NB4 (cell line): Measurements from ENCODE around the gene TRERF1.

Source experiments
- DNase-seq: peaks from one replicate; pipeline ENCODE4 v3.0.0; 2010; ENCODE audit warnings: low read depth
- H3K4me3 ChIP-seq: one replicate; pipeline ENCODE4 v1.5.1; 2011; ENCODE audit warnings: mild to moderate bottlenecking, low read depth, low read length, moderate library complexity
- CTCF ChIP-seq: IDR thresholded peaks from one replicate; pipeline ENCODE4 v1.5.1; 2012; ENCODE audit warnings: low read depth, low read length
- MAX ChIP-seq: IDR thresholded peaks from 2 replicates; pipeline ENCODE4 v1.6.1; 2011; ENCODE audit warnings: low read depth, low read length
- MYC ChIP-seq: IDR thresholded peaks from 2 replicates; pipeline ENCODE4 v1.6.1; 2011; ENCODE audit warnings: low read depth, low read length
- POLR2A ChIP-seq: IDR thresholded peaks from 2 replicates; pipeline ENCODE4 v1.6.1; 2011; ENCODE audit warnings: mild to moderate bottlenecking; ENCODE audit not compliant: insufficient read length; ENCODE audit errors: extremely low read depth

The TRERF1 gene

GRCh38 chr6:42388046-42388445, 63.7 kb downstream of the TRERF1 start:
- no peak for TF ChIP-seq POLR2A
- no peak for TF ChIP-seq MYC
- TF ChIP-seq MAX, result no peak
- TF ChIP-seq CTCF, result no peak
- H3K4me3 ChIP-seq, result no peak overlapping the region
- no peak for DNase-seq

GRCh38 chr6:42387336-42387735, 64.4 kb downstream of the TRERF1 start:
- TF ChIP-seq MAX, result no peak
- TF ChIP-seq POLR2A, result no peak
- TF ChIP-seq MYC, result no peak
- TF ChIP-seq CTCF, result no peak
- H3K4me3 ChIP-seq, result no peak overlapping the region
- DNase-seq, result peak; percentile 55

- H3K4me3 ChIP-seq, result no peak overlapping the region
- no peak for DNase-seq
- TF ChIP-seq POLR2A (no peak), MYC (no peak), CTCF (no peak), MAX (no peak)
These were observed 66.4 kb downstream of the TRERF1 start for GRCh38 chr6:42385339-42385738.

GRCh38 chr6:42383421-42384205, 68.1 kb downstream of the TRERF1 start:
- TF ChIP-seq MYC (no peak), MAX (no peak), POLR2A (no peak), CTCF (no peak)
- H3K4me3 ChIP-seq, result no peak overlapping the region
- no peak for DNase-seq

- TF ChIP-seq MYC (no peak), POLR2A (no peak), CTCF (no peak), MAX (no peak)
- DNase-seq, result no peak
- H3K4me3 ChIP-seq, result no peak overlapping the region
These were observed 69.9 kb downstream of the TRERF1 start for GRCh38 chr6:42381850-42382249.
